Measurements from ENCODE around the gene CSNK2B. TPM values are rescaled to one million over a fixed set of nuclear protein-coding genes. Genes with fewer than 3 reads are reported as not detected.

The CSNK2B gene
- total and polyA plus RNA-seq, 9 of the 15 experiments (the other 6 are each of a cell fraction or from before 2014, with no cell fraction given), result 120 to 1,126 (median 529) TPM

GRCh38 chr6:31680226-31681134 is 14.6 kb downstream of the CSNK2B start, which contains the start of gene LY6G5C (continued):
- TF ChIP-seq ZNF239 (CRISPR knock-in tag; IDR thresholded peaks at IDR 0.05) (peak; percentile 38), ZNF134 (CRISPR knock-in tag; conservative IDR thresholded peaks at IDR 0.05) (no peak), ASH1L (IDR thresholded peaks at IDR 0.05; ENCODE audit: borderline replicate concordance, low read depth, partially characterized antibody) (no peak), ZNF12 (CRISPR knock-in tag; IDR thresholded peaks at IDR 0.05) (peak; percentile 16; the same call in 1 of the 2 replicates), ZNF133 (CRISPR knock-in tag; IDR thresholded peaks at IDR 0.05) (no peak), ZNF639 (CRISPR knock-in tag; conservative IDR thresholded peaks at IDR 0.05 in 1 of 2, IDR thresholded peaks at IDR 0.05 in 1 of 2) (no peak), ADNP (tag; IDR thresholded peaks at IDR 0.05) (no peak), ELF4 (CRISPR knock-in tag; IDR thresholded peaks at IDR 0.05) (0 out of 2 replicates have a peak, but pooled peaks have one; percentile 38), BMI1 (IDR thresholded peaks at IDR 0.05; ENCODE audit: low read length) (peak; percentile 52; the same call in 1 of the 2 replicates), MNT (conservative IDR thresholded peaks at IDR 0.05) (peak in 1 of 2 experiments; percentile 21; a peak in 1 of 4 replicates), HMG20B (CRISPR knock-in tag; IDR thresholded peaks at IDR 0.05) (no peak), FOS (IDR thresholded peaks at IDR 0.05; ENCODE audit: extremely low read depth, insufficient read length) (no peak), SMC3 (conservative IDR thresholded peaks at IDR 0.05; ENCODE audit: insufficient read depth, low read depth, low read length) (peak; percentile 98), FOXK1 (CRISPR knock-in tag; IDR thresholded peaks at IDR 0.05; ENCODE audit: borderline replicate concordance) (0 out of 2 replicates have a peak, but pooled peaks have one; percentile 58), ZNF766 (CRISPR knock-in tag; conservative IDR thresholded peaks at IDR 0.05) (no peak), ATF3 (IDR thresholded peaks at IDR 0.05) (no peak), ATF3 (CRISPR knock-in tag; conservative IDR thresholded peaks at IDR 0.05) (peak; percentile 79), NFATC3 (IDR thresholded peaks at IDR 0.05) (no peak), PHF21A (IDR thresholded peaks at IDR 0.05; ENCODE audit: borderline replicate concordance, low read depth) (peak; percentile 71; the same call in 1 of the 2 replicates)
